Left lung (tissue), 10 donors: Measurements from ENCODE around the gene TTC24. TPM values are rescaled to one million over a fixed set of nuclear protein-coding genes. Genes with fewer than 3 reads are reported as not detected.

Source experiments
- ATAC-seq: fragments of 200-7000 bp; cut with Tn5 transposase; one replicate; pipeline ENCODE4 v1.9.1; 2020; ENCODE audit warnings: moderate library complexity
- DNase-seq, 4 donors: peaks; one replicate each; pipeline ENCODE4 v3.0.0-alpha.2; 2013 to 2020
- H3K27ac ChIP-seq, 2 donors: fragments of 200-600 bp; sonication (generic) in 1 of 2; one replicate each; pipeline versions ENCODE4 v1.5.0 to v1.8.0; 2020 to 2021
- H3K27me3 ChIP-seq, 2 donors: fragments of 200-600 bp; sonication (generic) in 1 of 2; one replicate each; pipeline versions ENCODE4 v1.5.0 to v1.8.0; 2020 to 2021
- H3K36me3 ChIP-seq, 2 donors: fragments of 200-600 bp; sonication (generic) in 1 of 2; one replicate each; pipeline versions ENCODE4 v1.5.0 to v1.8.0; 2020 to 2021
- H3K4me1 ChIP-seq, 2 donors: fragments of 200-600 bp; one replicate each; pipeline ENCODE4 v1.8.0; 2021
- H3K4me3 ChIP-seq, 2 donors: fragments of 200-600 bp; sonication (generic) in 1 of 2; one replicate each; pipeline versions ENCODE4 v1.5.0 to v1.8.0; 2020 to 2021; ENCODE audit warnings: mild to moderate bottlenecking in 1 of 2
- H3K9me3 ChIP-seq, 2 donors: fragments of 200-600 bp; sonication (generic) in 1 of 2; one replicate each; pipeline versions ENCODE4 v1.5.0 to v1.8.0; 2020 to 2021
- CTCF ChIP-seq, 2 donors: fragments of 200-600 bp; sonication (generic) in 1 of 2; IDR thresholded peaks; one replicate each; pipeline versions ENCODE4 v1.5.0 to v1.8.0; 2021; ENCODE audit warnings: antibody characterized with exemption in 2 of 2
- intact Hi-C, 2 donors: fragments of 100-400 bp; cut with DNase I; formaldehyde crosslinking; loops; one replicate each; pipeline versions ENCODE4 v1.11.2 to v1.14.2; 2022
- polyA plus RNA-seq, 6 donors: library from polyadenylated mRNA; unstranded; fragments of 120-200 nt; gene quantifications; one replicate each; pipeline ENCODE4 v1.2.1, GENCODE V29; 2013; ENCODE audit not compliant: insufficient read length in 6 of 6
- total RNA-seq, 2 donors: library from RNA; stranded (reverse); fragmentation: NEBNext Ultra II Directional; extraction: Animal tissue kit (Norgen Biotek cat#: 25700); gene quantifications; one replicate each; pipeline ENCODE4 v1.2.1, GENCODE V29; 2021
- donor health status: DM: no; HTN: yes; CAD: no.
- donor health status: DM: no; HTN: no; CAD: no.

TTC24 gene
- total and polyA plus RNA-seq, 8 donors, result 0.07 to 0.34 (median 0.16) TPM; not detected in 4

GRCh38 chr1:156549390-156549789 lies 30.1 kb upstream of the TTC24 start:
- Histone ChIP-seq H3K36me3 (peaks cover 0 to 6% of the 10 kb centered on the region in 2 donors), H3K4me3 (no peak overlapping the region), H3K27ac (no peak overlapping the region), H3K4me1 (peaks cover 0 to 11% of the 10 kb centered on the region in 2 donors), H3K27me3 (no peaks in the 10 kb centered on the region), H3K9me3 (no peaks in the 10 kb centered on the region)
- no peak for ATAC-seq
- no peak for DNase-seq
- no peak for TF ChIP-seq CTCF (IDR thresholded peaks at IDR 0.05)
- intact Hi-C loops, result no loop called here

- Histone ChIP-seq H3K4me1 (peaks cover 0 to 11% of the 10 kb centered on the region in 2 donors), H3K27me3 (no peaks in the 10 kb centered on the region), H3K36me3 (peaks cover 0 to 6% of the 10 kb centered on the region in 2 donors), H3K27ac (no peak overlapping the region), H3K9me3 (no peaks in the 10 kb centered on the region), H3K4me3 (no peak overlapping the region)
- ATAC-seq (no peak), DNase-seq (no peak)
- intact Hi-C loops, result no loop called here
- TF ChIP-seq CTCF (IDR thresholded peaks at IDR 0.05), result no peak
Measured at GRCh38 chr1:156549831-156550230, 29.7 kb upstream of the TTC24 start.

GRCh38 chr1:156550346-156550745 lies 29.2 kb upstream of the TTC24 start:
- ATAC-seq, result no peak
- intact Hi-C loops, result no loop called here
- peaks cover 0 to 11% of the 10 kb centered on the region in 2 donors for H3K4me1 ChIP-seq

GRCh38 chr1:156551066-156551643 lies 28.4 kb upstream of the TTC24 start:
- no peaks in the 10 kb centered on the region for H3K27me3 ChIP-seq
- intact Hi-C loops, result no loop called here
- DNase-seq (no peak), ATAC-seq (no peak)
- H3K27ac ChIP-seq, result no peak overlapping the region
- H3K9me3 ChIP-seq, result no peaks in the 10 kb centered on the region
- H3K36me3 ChIP-seq, result peaks cover 0 to 6% of the 10 kb centered on the region in 2 donors
- peaks cover 0 to 11% of the 10 kb centered on the region in 2 donors for H3K4me1 ChIP-seq
- no peak overlapping the region for H3K4me3 ChIP-seq
- TF ChIP-seq CTCF (IDR thresholded peaks at IDR 0.05), result no peak

More at GRCh38 chr1:156550346-156550745, 29.2 kb upstream of the TTC24 start:
- Histone ChIP-seq H3K36me3 (peaks cover 0 to 6% of the 10 kb centered on the region in 2 donors), H3K4me3 (no peak overlapping the region), H3K9me3 (no peaks in the 10 kb centered on the region), H3K27me3 (no peaks in the 10 kb centered on the region), H3K27ac (no peak overlapping the region)
- no peak for TF ChIP-seq CTCF (IDR thresholded peaks at IDR 0.05)
- no peak for DNase-seq

- ATAC-seq (no peak), DNase-seq (no peak)
- Histone ChIP-seq H3K4me3 (no peak overlapping the region), H3K36me3 (peaks cover 0 to 11% of the 10 kb centered on the region in 2 donors), H3K27me3 (no peaks in the 10 kb centered on the region), H3K27ac (no peak overlapping the region), H3K9me3 (no peaks in the 10 kb centered on the region), H3K4me1 (peaks cover 0 to 11% of the 10 kb centered on the region in 2 donors)
- intact Hi-C loops, result no loop called here
- no peak for TF ChIP-seq CTCF (IDR thresholded peaks at IDR 0.05)
Measured at GRCh38 chr1:156551869-156552268, 27.7 kb upstream of the TTC24 start.
